NCI-H526 (cell line): ENCODE results near the gene LRIT1.

Experiments used
- DNase-seq, 2 experiments: peaks; one replicate each; lab custom pipeline; 2025; lab: John Stamatoyannopoulos, UW

Gene LRIT1

GRCh38 chr10:84193327-84193726, 48.0 kb downstream of the LRIT1 start:
- DNase-seq: no peak

GRCh38 chr10:84191106-84191505, 50.2 kb downstream of the LRIT1 start:
- DNase-seq: no peak

GRCh38 chr10:84190621-84191020, 50.7 kb downstream of the LRIT1 start:
- no peak for DNase-seq

- DNase-seq: no peak
Measured at GRCh38 chr10:84188815-84189214, 52.5 kb downstream of the LRIT1 start.

- no peak for DNase-seq
Measured at GRCh38 chr10:84185526-84186175, 55.7 kb downstream of the LRIT1 start.

- DNase-seq: no peak
Measured at GRCh38 chr10:84184517-84184916, 56.8 kb downstream of the LRIT1 start.

- DNase-seq: no peak
Measured at GRCh38 chr10:84181631-84182030, 59.7 kb downstream of the LRIT1 start.
